BJ (cell line): Measurements from ENCODE around the gene KRT31. TPM values are rescaled to one million over a fixed set of nuclear protein-coding genes. Genes with fewer than 3 reads are reported as not detected.
"Not testable (repeated sequence)": the region's sequence is repeated elsewhere in the genome, so short reads cannot be mapped to it uniquely, and the experiment has no call there.

Experiments used
- CTCF ChIA-PET: fragments of 350-600 bp; formaldehyde crosslinking; extraction: SDS; loops from one replicate; lab custom pipeline; 2021; ENCODE audit warnings: antibody characterized with exemption, inconsistent platforms; lab: Yijun Ruan, JAX
- POLR2A ChIA-PET: fragments of 300-600 bp; sonication (Branson Sonifier 250); formaldehyde crosslinking; extraction: SDS; loops from one replicate; lab custom pipeline; 2021; ENCODE audit warnings: antibody characterized with exemption; lab: Charles Lee
- DNase-seq: peaks from one replicate; pipeline ENCODE4 v3.0.0-alpha.2; 2011; ENCODE audit warnings: low read depth
- H3K27me3 ChIP-seq: 2 replicates; pipeline ENCODE4 v1.6.0; 2011; ENCODE audit warnings: low read length; ENCODE audit not compliant: control insufficient read depth, insufficient read depth
- H3K36me3 ChIP-seq: 2 replicates; pipeline ENCODE4 v1.5.1; 2011; ENCODE audit warnings: low read length; ENCODE audit not compliant: control insufficient read depth, insufficient read depth
- H3K4me3 ChIP-seq: 2 replicates; pipeline ENCODE4 v1.5.1; 2011; ENCODE audit warnings: low read depth, mild to moderate bottlenecking, control low read depth, low read length
- CTCF ChIP-seq: IDR thresholded peaks from 2 replicates; pipeline ENCODE4 v1.5.1; 2011; ENCODE audit warnings: low read depth, mild to moderate bottlenecking, control low read depth, inconsistent platforms, low read length, moderate library complexity; ENCODE audit not compliant: insufficient read depth
- polyA plus RNA-seq: library from polyadenylated mRNA; depleted of rRNA; stranded (reverse); fragments of >200 nt; gene quantifications from 2 replicates; pipeline ENCODE4 v1.2.3, GENCODE V29; 2011

The KRT31 gene
- polyA plus RNA-seq, 1 experiment: 0.11 TPM

- ChIA-PET POLR2A (interaction anchor here (0.6 kb wide), 1 partner anchor 93 kb away, joined by 8 read pairs; no protein-coding TSS in a partner anchor), CTCF (interaction anchor here (1.5 to 1.6 kb wide), 2 partner anchors 67 to 279 kb away, joined by 3 to 5 read pairs; no protein-coding TSS in a partner anchor)
- no peak for TF ChIP-seq CTCF
- no peak for DNase-seq
- Histone ChIP-seq H3K27me3 (no peaks in the 10 kb centered on the region), H3K36me3 (no peaks in the 10 kb centered on the region; the same call in 1 of the 2 replicates), H3K4me3 (no peak overlapping the region)
These were observed 13.7 kb downstream of the KRT31 start for GRCh38 chr17:41383690-41384089.

GRCh38 chr17:41382394-41382793 lies 15.0 kb downstream of the KRT31 start:
- TF ChIP-seq CTCF: no peak
- ChIA-PET POLR2A (interaction anchor here (0.5 to 0.7 kb wide), 2 partner anchors 21 to 323 kb away, joined by 3 to 4 read pairs; no protein-coding TSS in a partner anchor), CTCF (interaction anchor here (1.6 to 2.2 kb wide), 4 partner anchors 114 to 281 kb away, joined by 5 to 7 read pairs (median 6); no protein-coding TSS in a partner anchor)
- Histone ChIP-seq H3K36me3 (no peaks in the 10 kb centered on the region; the same call in 1 of the 2 replicates), H3K27me3 (no peaks in the 10 kb centered on the region), H3K4me3 (no peak overlapping the region)
- DNase-seq: no peak

- not testable (repeated sequence) for H3K36me3 ChIP-seq, DNase-seq, H3K4me3 ChIP-seq, H3K27me3 ChIP-seq
- POLR2A ChIA-PET: interaction anchor here (0.5 to 0.7 kb wide), 2 partner anchors 22 to 323 kb away, joined by 3 to 4 read pairs; no protein-coding TSS in a partner anchor
- CTCF ChIA-PET: interaction anchor here (1.2 to 2.2 kb wide), 5 partner anchors 115 to 526 kb away, joined by 4 to 7 read pairs (median 5); no protein-coding TSS in a partner anchor
These were observed 15.5 kb downstream of the KRT31 start, which contains the start of gene KRT34 for GRCh38 chr17:41381943-41382342. TSS of gene KRT34 (minus strand) at chr17:41382306. CDS start at chr17:41382246, 60 bp downstream.

- H3K27me3 ChIP-seq, H3K36me3 ChIP-seq, H3K4me3 ChIP-seq: not testable (repeated sequence)
- peak; percentile 96 for DNase-seq
- ChIA-PET CTCF (interaction anchor here (1.0 to 2.1 kb wide), 6 partner anchors 10 to 283 kb away, joined by 3 to 6 read pairs (median 4); no protein-coding TSS in a partner anchor), POLR2A (interaction anchor here (1.2 kb wide), 1 partner anchor 37 kb away, joined by 6 read pairs; no protein-coding TSS in a partner anchor)
These were observed 17.3 kb downstream of the KRT31 start for GRCh38 chr17:41380091-41380490.

GRCh38 chr17:41377546-41377945 lies 19.9 kb downstream of the KRT31 start:
- H3K4me3 ChIP-seq: no peak overlapping the region
- DNase-seq: peak; percentile 83
- POLR2A ChIA-PET: interaction anchor here (0.6 to 0.7 kb wide), 2 partner anchors 318 to 507 kb away, joined by 4 to 7 read pairs; no protein-coding TSS in a partner anchor
- H3K36me3 ChIP-seq: no peaks in the 10 kb centered on the region; the same call in 1 of the 2 replicates
- TF ChIP-seq CTCF: no peak
- no peaks in the 10 kb centered on the region for H3K27me3 ChIP-seq
- CTCF ChIA-PET: interaction anchor here (1.6 to 1.7 kb wide), 2 partner anchors 48 to 171 kb away, joined by 5 to 6 read pairs; no protein-coding TSS in a partner anchor

GRCh38 chr17:41369713-41370112 lies 27.7 kb downstream of the KRT31 start, which contains the start of gene KRT33B:
TSS of gene KRT33B (minus strand) at chr17:41369813. CDS start at chr17:41369750, 63 bp downstream.
- TF ChIP-seq CTCF: no peak
- no peak for DNase-seq
- POLR2A ChIA-PET: no interaction called here

More at GRCh38 chr17:41369713-41370112, 27.7 kb downstream of the KRT31 start, which contains the start of gene KRT33B:
- CTCF ChIA-PET: interaction anchor here (1.3 to 2.7 kb wide), 3 partner anchors 21 to 296 kb away, joined by 3 to 7 read pairs (median 6); no protein-coding TSS in a partner anchor
- Histone ChIP-seq H3K36me3 (no peaks in the 10 kb centered on the region), H3K27me3 (no peaks in the 10 kb centered on the region), H3K4me3 (no peak within 1 kb of the TSS)
